Gastrocnemius medialis (tissue), 4 donors: ENCODE measurements around the gene SLC15A3. TPM values are rescaled to one million over a fixed set of nuclear protein-coding genes. Genes with fewer than 3 reads are reported as not detected.

ENCODE experiments used
- ATAC-seq, 2 donors: fragments of 150-250 bp; one replicate each; pipeline ENCODE4 v1.9.1; 2016
- DNase-seq, 2 donors: peaks; one replicate each; pipeline ENCODE4 v3.0.0-alpha.2; 2019
- H3K27ac ChIP-seq, 4 donors: fragments of 200-600 bp; sonication (generic); 1 replicate in 1 of 4; 2 replicates in 3 of 4; pipeline ENCODE4 v1.5.1; 2016 to 2018; ENCODE audit warnings: mild to moderate bottlenecking in 2 of 4, moderate library complexity in 1 of 4
- H3K27me3 ChIP-seq, 3 donors: fragments of 200-600 bp; sonication (generic) in 2 of 3; 1 replicate in 1 of 3; 2 replicates in 2 of 3; pipeline versions ENCODE4 v1.5.1 to v1.6.0; 2016 to 2019; ENCODE audit warnings: mild to moderate bottlenecking in 1 of 3, moderate library complexity in 1 of 3
- H3K36me3 ChIP-seq, 2 donors: fragments of 200-600 bp; sonication (generic) in 1 of 2; one replicate each; pipeline ENCODE4 v1.5.1; 2017 to 2018
- H3K4me1 ChIP-seq, 2 donors: fragments of 200-600 bp; sonication (generic) in 1 of 2; one replicate each; pipeline ENCODE4 v1.5.1; 2016 to 2017; ENCODE audit warnings: mild to moderate bottlenecking in 2 of 2
- H3K4me3 ChIP-seq, 4 donors: fragments of 200-600 bp; sonication (generic) in 3 of 4; 1 replicate in 1 of 4; 2 replicates in 3 of 4; pipeline ENCODE4 v1.5.1; 2016 to 2019; ENCODE audit warnings: mild to moderate bottlenecking in 2 of 4
- H3K9me3 ChIP-seq, 3 donors: fragments of 200-600 bp; sonication (generic) in 2 of 3; 1 replicate in 1 of 3; 2 replicates in 2 of 3; pipeline ENCODE4 v1.5.1; 2016 to 2019
- POLR2A ChIP-seq, 2 donors: fragments of 450-650 bp; IDR thresholded peaks; one replicate each; pipeline ENCODE4 v1.6.1; 2017; ENCODE audit warnings: antibody characterized with exemption in 2 of 2, mild to moderate bottlenecking in 2 of 2, moderate library complexity in 2 of 2
- in situ Hi-C, 4 donors: fragments of 200-750 bp; cut with MboI; loops; one replicate each; pipeline versions ENCODE4 v1.15.0 to v1.8.0; 2017; ENCODE audit warnings: low sequenced_read_pairs in 4 of 4
- intact Hi-C: fragments of 100-400 bp; cut with DNase I; formaldehyde crosslinking; loops from one replicate; pipeline ENCODE4 v1.15.1; 2023; ENCODE audit warnings: low total_unique reads
- total RNA-seq, 4 donors: library from RNA; depleted of rRNA; stranded (reverse); fragments of >200 nt; gene quantifications; one replicate each; pipeline versions ENCODE4 v1.1.0 to v1.2.3, GENCODE V29; 2016
- TF ChIP-seq, protein P1 (sequence below), 5 experiments: fragments of 450-650 bp in 3 of 5; fragments of 200-600 bp in 2 of 5; sonication (generic) in 2 of 5; IDR thresholded peaks in 4 of 5; conservative IDR thresholded peaks in 1 of 5; 1 replicate in 4 of 5; 2 replicates in 1 of 5; pipeline ENCODE4 v1.5.1; 2016 to 2019; ENCODE audit warnings: antibody characterized with exemption in 5 of 5, mild to moderate bottlenecking in 3 of 5, moderate library complexity in 3 of 5

The SLC15A3 gene
- total RNA-seq, 4 donors from 2014 or later = 2.8 to 6.9 (median 6.0) TPM

DNA sequence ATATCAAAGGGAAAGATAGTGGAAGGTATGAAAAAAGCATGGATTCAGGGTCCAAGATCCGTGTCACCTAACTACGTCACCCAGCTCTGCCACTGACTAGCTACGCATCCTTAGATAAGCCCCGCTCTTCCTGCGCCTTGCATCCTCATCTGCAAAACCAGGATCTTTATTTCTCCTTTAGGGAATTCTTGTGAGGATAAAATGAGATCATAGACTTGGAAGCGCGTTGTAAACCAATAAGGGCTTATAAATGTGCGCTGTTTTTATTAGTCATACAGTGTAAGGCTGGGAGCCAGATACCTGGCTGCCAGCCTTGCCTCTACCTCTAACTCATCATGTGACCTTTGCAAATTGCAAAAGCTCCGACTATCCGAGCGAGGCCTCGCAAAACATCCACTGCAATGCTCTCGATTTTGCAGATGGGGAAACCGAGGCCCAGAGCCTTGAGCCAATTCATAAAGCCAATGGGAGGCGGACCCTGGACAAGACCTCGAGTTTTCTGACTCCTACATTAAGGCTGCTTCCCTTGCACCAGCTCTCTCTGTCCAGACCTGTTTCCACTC is 46.3 kb downstream of the SLC15A3 start:
- DNase-seq (no peak), ATAC-seq (peak; percentile 28 to 49)
- intact Hi-C loops = loop anchor here (1.0 kb wide), 2 partner anchors 63 to 256 kb away; partner anchors contain the start of genes CCDC86 and VPS37C
- no peak for TF ChIP-seq POLR2A (IDR thresholded peaks at IDR 0.05)
- TF ChIP-seq, protein P1, sequence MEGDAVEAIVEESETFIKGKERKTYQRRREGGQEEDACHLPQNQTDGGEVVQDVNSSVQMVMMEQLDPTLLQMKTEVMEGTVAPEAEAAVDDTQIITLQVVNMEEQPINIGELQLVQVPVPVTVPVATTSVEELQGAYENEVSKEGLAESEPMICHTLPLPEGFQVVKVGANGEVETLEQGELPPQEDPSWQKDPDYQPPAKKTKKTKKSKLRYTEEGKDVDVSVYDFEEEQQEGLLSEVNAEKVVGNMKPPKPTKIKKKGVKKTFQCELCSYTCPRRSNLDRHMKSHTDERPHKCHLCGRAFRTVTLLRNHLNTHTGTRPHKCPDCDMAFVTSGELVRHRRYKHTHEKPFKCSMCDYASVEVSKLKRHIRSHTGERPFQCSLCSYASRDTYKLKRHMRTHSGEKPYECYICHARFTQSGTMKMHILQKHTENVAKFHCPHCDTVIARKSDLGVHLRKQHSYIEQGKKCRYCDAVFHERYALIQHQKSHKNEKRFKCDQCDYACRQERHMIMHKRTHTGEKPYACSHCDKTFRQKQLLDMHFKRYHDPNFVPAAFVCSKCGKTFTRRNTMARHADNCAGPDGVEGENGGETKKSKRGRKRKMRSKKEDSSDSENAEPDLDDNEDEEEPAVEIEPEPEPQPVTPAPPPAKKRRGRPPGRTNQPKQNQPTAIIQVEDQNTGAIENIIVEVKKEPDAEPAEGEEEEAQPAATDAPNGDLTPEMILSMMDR (IDR thresholded peaks at IDR 0.05 in 4 of 5, conservative IDR thresholded peaks at IDR 0.05 in 1 of 5) = no peak
- Histone ChIP-seq H3K9me3 (no peaks in the 10 kb centered on the region), H3K27ac (peak overlapping the region; percentile 90 to 100 (median 98)), H3K4me3 (peak overlapping the region; percentile 78 to 100 (median 94)), H3K27me3 (no peaks in the 10 kb centered on the region), H3K36me3 (peaks cover 0 to 27% of the 10 kb centered on the region in 2 donors), H3K4me1 (peaks cover 24 to 27% of the 10 kb centered on the region in 2 donors)
- in situ Hi-C loops = loop anchor here in 1 of 4 donors (25.0 kb wide), 1 partner anchor 257 kb away; the partner anchor contains the start of gene VPS37C

DNA sequence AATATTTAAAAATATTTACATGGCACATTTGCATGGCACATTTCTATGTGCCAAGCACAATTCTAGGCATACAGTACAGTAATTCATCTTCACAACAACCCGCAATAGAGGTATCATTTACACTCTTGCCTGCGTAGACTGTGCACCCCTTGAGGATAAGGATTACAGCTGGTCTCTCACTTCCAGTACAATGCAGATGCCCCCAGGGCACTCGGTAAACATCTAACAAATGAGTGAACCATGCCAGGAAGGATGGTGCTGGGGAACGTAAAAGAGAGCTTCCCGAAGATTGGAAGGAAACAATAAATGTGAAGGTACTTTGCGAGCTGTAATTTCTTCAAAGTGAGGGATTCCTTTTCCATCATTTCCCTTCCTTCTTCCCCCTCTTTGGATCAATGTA is 46.9 kb downstream of the SLC15A3 start:
- no peak for ATAC-seq
- intact Hi-C loops = no loop called here
- Histone ChIP-seq H3K4me3 (peak overlapping the region; percentile 78 to 100 (median 94)), H3K27me3 (no peaks in the 10 kb centered on the region), H3K27ac (peak overlapping the region; percentile 90 to 100 (median 98)), H3K36me3 (peaks cover 0 to 33% of the 10 kb centered on the region in 2 donors), H3K4me1 (peaks cover 24 to 28% of the 10 kb centered on the region in 2 donors), H3K9me3 (no peaks in the 10 kb centered on the region)
- no peak for TF ChIP-seq POLR2A (IDR thresholded peaks at IDR 0.05)
- TF ChIP-seq, protein P1 (IDR thresholded peaks at IDR 0.05 in 4 of 5, conservative IDR thresholded peaks at IDR 0.05 in 1 of 5) = no peak
- no peak for DNase-seq
- in situ Hi-C loops = loop anchor here in 1 of 4 donors (25.0 kb wide), 1 partner anchor 257 kb away; the partner anchor contains the start of gene VPS37C

DNA sequence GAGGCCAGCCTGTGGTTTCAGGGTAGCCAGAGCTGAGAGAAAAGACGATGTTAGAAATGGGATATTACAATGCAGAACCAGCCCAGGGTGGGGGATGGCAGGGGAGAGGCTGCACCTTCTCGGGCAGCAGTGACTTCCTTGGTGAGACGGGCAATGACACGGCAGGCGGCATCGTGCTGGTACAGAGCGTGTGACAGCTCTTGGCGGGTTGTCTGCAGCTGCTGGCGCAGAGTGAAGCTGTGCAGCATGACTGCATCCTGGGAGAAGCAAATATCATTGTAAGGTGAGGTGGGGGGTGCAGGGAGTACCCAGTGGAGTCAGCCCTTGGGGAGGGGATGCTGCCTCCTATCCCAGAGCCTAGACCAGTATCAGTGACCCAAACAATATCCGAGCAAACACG is 49.4 kb downstream of the SLC15A3 start:
- no peak for TF ChIP-seq POLR2A (IDR thresholded peaks at IDR 0.05)
- TF ChIP-seq, protein P1 (IDR thresholded peaks at IDR 0.05 in 4 of 5, conservative IDR thresholded peaks at IDR 0.05 in 1 of 5) = no peak
- Histone ChIP-seq H3K9me3 (no peaks in the 10 kb centered on the region), H3K36me3 (peaks cover 2 to 57% of the 10 kb centered on the region in 2 donors), H3K4me1 (peaks cover 24 to 28% of the 10 kb centered on the region in 2 donors), H3K4me3 (no peak overlapping the region), H3K27me3 (no peaks in the 10 kb centered on the region), H3K27ac (no peak overlapping the region)
- ATAC-seq (no peak), DNase-seq (no peak)
- intact Hi-C loops (no loop called here), in situ Hi-C loops (loop anchor here in 1 of 4 donors (25.0 kb wide), 1 partner anchor 260 kb away; the partner anchor contains the start of gene VPS37C)

DNA sequence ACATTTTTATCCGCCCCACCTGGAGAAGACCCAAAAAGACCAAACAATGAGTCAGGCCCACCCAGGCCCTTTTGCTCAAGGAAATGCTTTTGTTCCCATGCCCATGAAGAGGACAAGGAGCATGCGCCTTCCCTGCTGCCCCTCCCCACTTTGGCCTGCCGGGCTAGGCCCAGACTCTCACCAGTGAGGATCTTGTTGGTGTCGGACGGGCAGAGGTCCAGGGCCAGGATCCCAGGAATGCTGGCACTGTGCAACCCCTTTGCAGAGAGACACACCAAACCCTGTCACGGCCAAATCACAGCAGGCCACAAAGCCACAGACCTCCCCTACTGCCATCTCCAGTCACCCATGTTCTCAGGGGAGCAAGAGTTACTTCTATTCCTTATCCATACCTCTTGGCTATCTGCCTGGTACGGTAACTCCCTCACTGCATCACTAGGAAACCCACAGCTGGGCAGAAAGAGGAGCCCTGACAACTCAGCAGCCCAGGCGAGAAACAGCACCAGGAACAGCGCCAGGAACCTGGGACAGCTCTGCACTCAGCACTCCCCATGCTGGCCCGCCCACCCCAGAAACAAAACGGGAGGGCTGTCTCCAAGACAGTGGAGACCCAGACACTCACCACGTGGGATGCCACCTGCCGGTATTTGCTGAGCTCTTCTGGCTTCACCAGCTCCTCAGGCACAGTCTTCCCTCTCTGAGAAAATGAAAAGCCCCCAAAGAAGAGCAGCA is 51.1 kb downstream of the SLC15A3 start:
- Histone ChIP-seq H3K27me3 (no peaks in the 10 kb centered on the region), H3K27ac (peak overlapping the region in 1 of 4 donors; percentile 23), H3K4me3 (no peak overlapping the region), H3K36me3 (peaks cover 4 to 75% of the 10 kb centered on the region in 2 donors), H3K9me3 (no peaks in the 10 kb centered on the region), H3K4me1 (peaks cover 16 to 24% of the 10 kb centered on the region in 2 donors)
- intact Hi-C loops (no loop called here), in situ Hi-C loops (loop anchor here in 1 of 4 donors (25.0 kb wide), 1 partner anchor 261 kb away; the partner anchor contains the start of gene VPS37C)
- ATAC-seq (no peak), DNase-seq (no peak)
- TF ChIP-seq, protein P1 (IDR thresholded peaks at IDR 0.05 in 4 of 5, conservative IDR thresholded peaks at IDR 0.05 in 1 of 5) = no peak
- TF ChIP-seq POLR2A (IDR thresholded peaks at IDR 0.05) = no peak
